ENCODE data around the gene ENOX1.

DNA sequence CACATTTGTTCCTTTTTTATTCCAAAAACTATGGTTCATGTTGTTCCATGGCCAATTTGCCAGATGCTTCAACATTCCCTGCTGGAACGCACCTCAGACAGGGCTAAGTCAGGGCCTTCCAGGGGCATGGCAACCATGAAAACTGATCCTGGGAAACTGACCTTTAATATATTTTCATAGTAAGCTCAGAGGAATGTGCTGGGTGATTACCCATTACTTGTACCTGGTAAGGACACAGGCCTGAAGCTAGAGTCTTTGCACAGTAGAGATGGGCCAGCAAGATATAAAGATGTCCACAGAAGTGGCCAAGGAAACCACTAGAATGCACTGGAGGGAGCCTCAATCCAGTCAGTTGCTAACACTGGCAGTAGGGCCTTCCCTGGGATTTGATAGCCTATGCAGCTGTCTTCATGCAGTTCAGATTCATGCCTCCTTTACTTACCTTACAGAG is 353.1 kb downstream of the ENOX1 start:
- TF ChIP-seq, protein P1, sequence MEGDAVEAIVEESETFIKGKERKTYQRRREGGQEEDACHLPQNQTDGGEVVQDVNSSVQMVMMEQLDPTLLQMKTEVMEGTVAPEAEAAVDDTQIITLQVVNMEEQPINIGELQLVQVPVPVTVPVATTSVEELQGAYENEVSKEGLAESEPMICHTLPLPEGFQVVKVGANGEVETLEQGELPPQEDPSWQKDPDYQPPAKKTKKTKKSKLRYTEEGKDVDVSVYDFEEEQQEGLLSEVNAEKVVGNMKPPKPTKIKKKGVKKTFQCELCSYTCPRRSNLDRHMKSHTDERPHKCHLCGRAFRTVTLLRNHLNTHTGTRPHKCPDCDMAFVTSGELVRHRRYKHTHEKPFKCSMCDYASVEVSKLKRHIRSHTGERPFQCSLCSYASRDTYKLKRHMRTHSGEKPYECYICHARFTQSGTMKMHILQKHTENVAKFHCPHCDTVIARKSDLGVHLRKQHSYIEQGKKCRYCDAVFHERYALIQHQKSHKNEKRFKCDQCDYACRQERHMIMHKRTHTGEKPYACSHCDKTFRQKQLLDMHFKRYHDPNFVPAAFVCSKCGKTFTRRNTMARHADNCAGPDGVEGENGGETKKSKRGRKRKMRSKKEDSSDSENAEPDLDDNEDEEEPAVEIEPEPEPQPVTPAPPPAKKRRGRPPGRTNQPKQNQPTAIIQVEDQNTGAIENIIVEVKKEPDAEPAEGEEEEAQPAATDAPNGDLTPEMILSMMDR (CRISPR knock-in tag; IDR thresholded peaks at IDR 0.05) = no peak
- TF ChIP-seq ZC3H4 (CRISPR knock-in tag; IDR thresholded peaks at IDR 0.05; ENCODE audit: borderline replicate concordance) = no peak
- no peak for TF ChIP-seq GATAD2A (CRISPR knock-in tag; IDR thresholded peaks at IDR 0.05)
- no peak for TF ChIP-seq YY1 (IDR thresholded peaks at IDR 0.05; ENCODE audit: insufficient read depth, insufficient replicate concordance, low read depth, low read length)
- TF ChIP-seq ZNF616 (CRISPR knock-in tag; IDR thresholded peaks at IDR 0.05; ENCODE audit: low read depth) = no peak
- TF ChIP-seq POLR2A (IDR thresholded peaks at IDR 0.05; ENCODE audit: insufficient read depth in 1 of 2, low read depth in 2 of 2, low read length in 2 of 2) = no peak
- TF ChIP-seq RFX5 (IDR thresholded peaks at IDR 0.05; ENCODE audit: low read depth, low read length) = no peak
- no peak for TF ChIP-seq KAT7 (CRISPR knock-in tag; IDR thresholded peaks at IDR 0.05; ENCODE audit: borderline replicate concordance)
- TF ChIP-seq, protein P2, sequence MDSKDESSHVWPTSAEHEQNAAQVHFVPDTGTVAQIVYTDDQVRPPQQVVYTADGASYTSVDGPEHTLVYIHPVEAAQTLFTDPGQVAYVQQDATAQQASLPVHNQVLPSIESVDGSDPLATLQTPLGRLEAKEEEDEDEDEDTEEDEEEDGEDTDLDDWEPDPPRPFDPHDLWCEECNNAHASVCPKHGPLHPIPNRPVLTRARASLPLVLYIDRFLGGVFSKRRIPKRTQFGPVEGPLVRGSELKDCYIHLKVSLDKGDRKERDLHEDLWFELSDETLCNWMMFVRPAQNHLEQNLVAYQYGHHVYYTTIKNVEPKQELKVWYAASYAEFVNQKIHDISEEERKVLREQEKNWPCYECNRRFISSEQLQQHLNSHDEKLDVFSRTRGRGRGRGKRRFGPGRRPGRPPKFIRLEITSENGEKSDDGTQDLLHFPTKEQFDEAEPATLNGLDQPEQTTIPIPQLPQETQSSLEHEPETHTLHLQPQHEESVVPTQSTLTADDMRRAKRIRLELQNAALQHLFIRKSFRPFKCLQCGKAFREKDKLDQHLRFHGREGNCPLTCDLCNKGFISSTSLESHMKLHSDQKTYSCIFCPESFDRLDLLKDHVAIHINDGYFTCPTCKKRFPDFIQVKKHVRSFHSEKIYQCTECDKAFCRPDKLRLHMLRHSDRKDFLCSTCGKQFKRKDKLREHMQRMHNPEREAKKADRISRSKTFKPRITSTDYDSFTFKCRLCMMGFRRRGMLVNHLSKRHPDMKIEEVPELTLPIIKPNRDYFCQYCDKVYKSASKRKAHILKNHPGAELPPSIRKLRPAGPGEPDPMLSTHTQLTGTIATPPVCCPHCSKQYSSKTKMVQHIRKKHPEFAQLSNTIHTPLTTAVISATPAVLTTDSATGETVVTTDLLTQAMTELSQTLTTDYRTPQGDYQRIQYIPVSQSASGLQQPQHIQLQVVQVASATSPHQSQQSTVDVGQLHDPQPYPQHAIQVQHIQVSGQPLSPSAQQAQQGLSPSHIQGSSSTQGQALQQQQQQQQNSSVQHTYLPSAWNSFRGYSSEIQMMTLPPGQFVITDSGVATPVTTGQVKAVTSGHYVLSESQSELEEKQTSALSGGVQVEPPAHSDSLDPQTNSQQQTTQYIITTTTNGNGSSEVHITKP (CRISPR knock-in tag; IDR thresholded peaks at IDR 0.05; ENCODE audit: low read depth) = no peak
- TF ChIP-seq KLF6 (CRISPR knock-in tag; IDR thresholded peaks at IDR 0.05) = no peak

Measured in HepG2 (cell line).